Ishikawa (cell line): ENCODE data around the gene SCG2.
A peak's percentile ranks its signal among the peaks of the same experiment; 100 is the strongest.

Experiments used
- CEBPB ChIP-seq: IDR thresholded peaks from 2 replicates; pipeline ENCODE4 v1.6.1; 2012
- CREB1 ChIP-seq: IDR thresholded peaks from 2 replicates; pipeline ENCODE4 v1.6.1; 2012; ENCODE audit warnings: low read depth
- FOXM1 ChIP-seq: IDR thresholded peaks from 2 replicates; pipeline ENCODE4 v1.6.1; 2012; ENCODE audit warnings: low read depth, borderline replicate concordance
- MAX ChIP-seq: IDR thresholded peaks from 2 replicates; pipeline ENCODE4 v1.6.1; 2012
- NFIC ChIP-seq: IDR thresholded peaks from 2 replicates; pipeline ENCODE4 v1.6.1; 2012
- RAD21 ChIP-seq: IDR thresholded peaks from 2 replicates; pipeline ENCODE4 v1.6.1; 2012; ENCODE audit warnings: low read depth
- TCF12 ChIP-seq: IDR thresholded peaks from 2 replicates; pipeline ENCODE4 v1.6.1; 2012; ENCODE audit warnings: low read depth
- TEAD4 ChIP-seq: IDR thresholded peaks from 2 replicates; pipeline ENCODE4 v1.6.1; 2012
- TF ChIP-seq, protein P1 (sequence below): IDR thresholded peaks from 2 replicates; pipeline ENCODE4 v1.6.1; 2012; ENCODE audit warnings: low read depth, mild to moderate bottlenecking

- no peak for TF ChIP-seq FOXM1
- TF ChIP-seq RAD21: no peak
- TF ChIP-seq, protein P1, sequence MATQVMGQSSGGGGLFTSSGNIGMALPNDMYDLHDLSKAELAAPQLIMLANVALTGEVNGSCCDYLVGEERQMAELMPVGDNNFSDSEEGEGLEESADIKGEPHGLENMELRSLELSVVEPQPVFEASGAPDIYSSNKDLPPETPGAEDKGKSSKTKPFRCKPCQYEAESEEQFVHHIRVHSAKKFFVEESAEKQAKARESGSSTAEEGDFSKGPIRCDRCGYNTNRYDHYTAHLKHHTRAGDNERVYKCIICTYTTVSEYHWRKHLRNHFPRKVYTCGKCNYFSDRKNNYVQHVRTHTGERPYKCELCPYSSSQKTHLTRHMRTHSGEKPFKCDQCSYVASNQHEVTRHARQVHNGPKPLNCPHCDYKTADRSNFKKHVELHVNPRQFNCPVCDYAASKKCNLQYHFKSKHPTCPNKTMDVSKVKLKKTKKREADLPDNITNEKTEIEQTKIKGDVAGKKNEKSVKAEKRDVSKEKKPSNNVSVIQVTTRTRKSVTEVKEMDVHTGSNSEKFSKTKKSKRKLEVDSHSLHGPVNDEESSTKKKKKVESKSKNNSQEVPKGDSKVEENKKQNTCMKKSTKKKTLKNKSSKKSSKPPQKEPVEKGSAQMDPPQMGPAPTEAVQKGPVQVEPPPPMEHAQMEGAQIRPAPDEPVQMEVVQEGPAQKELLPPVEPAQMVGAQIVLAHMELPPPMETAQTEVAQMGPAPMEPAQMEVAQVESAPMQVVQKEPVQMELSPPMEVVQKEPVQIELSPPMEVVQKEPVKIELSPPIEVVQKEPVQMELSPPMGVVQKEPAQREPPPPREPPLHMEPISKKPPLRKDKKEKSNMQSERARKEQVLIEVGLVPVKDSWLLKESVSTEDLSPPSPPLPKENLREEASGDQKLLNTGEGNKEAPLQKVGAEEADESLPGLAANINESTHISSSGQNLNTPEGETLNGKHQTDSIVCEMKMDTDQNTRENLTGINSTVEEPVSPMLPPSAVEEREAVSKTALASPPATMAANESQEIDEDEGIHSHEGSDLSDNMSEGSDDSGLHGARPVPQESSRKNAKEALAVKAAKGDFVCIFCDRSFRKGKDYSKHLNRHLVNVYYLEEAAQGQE: no peak
- no peak for TF ChIP-seq CREB1
- TF ChIP-seq MAX: no peak
- no peak for TF ChIP-seq TCF12
- TF ChIP-seq CEBPB: no peak
- TF ChIP-seq TEAD4: 0 out of 2 replicates have a peak, but pooled peaks have one; percentile 28
- TF ChIP-seq NFIC: no peak
Observed at GRCh38 chr2:223619486-223620129, 17.4 kb upstream of the SCG2 start.
